Activated T-cell treated with anti-CD3 and anti-CD28 coated beads for 24 hours (primary cell): ENCODE results near the gene IGSF21.

Source experiments
- DNase-seq: peaks from one replicate; pipeline ENCODE4 v3.0.0-alpha.2; 2020; ENCODE audit warnings: low read depth

Gene IGSF21

GRCh38 chr1:18263547-18264120 lies 156.0 kb downstream of the IGSF21 start:
- DNase-seq, result no peak

DNA sequence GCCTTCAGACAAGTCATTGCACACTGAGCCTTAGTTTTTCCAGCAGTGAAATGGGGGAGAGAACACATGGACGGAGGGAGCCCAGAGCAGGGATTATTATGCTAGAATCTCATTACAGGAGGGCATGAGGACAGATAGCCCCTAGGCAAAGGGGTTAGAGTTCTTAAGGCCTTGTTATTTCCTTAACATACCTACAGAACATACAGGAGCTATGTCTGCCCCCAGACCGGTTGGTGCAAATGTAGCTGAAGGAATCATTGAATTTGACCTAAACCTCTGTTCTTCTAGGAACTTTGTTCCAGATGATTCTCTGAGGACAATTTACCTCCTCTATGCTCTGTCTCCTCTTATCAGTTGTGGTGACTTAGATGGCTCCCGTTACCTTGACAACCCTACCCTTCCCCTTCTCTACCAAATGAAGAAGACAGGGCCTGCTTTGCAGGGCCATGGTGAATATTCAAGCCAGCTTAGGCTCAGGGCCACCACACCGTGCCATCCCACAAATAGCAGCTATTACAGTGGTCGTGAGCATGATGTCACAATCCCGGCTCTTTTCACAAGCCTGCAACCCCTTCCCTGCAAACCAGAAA lies 156.9 kb downstream of the IGSF21 start:
- no peak for DNase-seq

DNA sequence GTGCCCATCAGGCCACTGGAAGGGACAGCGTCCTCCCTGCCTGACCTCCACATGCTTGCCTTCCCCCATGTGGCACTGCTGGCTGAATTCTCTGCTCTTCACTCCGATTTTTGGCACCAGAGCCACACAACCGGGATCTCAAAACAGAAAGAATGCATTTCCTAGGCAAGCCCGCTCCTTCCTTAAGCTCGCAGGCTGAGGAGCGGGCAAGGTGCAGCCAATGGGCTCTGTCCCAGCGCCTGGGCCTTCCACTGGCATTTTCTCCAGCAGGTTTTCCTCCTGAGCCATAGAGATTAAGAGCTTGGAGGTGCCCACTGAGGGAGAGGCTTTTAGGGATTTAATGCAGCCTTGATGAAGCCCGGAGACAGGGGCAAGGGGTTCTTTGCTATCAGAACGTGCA lies 158.0 kb downstream of the IGSF21 start:
- DNase-seq, result no peak

- no peak for DNase-seq
Measured at GRCh38 chr1:18266391-18266790, 158.8 kb downstream of the IGSF21 start.

- no peak for DNase-seq
Measured at GRCh38 chr1:18271336-18271735, 163.7 kb downstream of the IGSF21 start.

DNA sequence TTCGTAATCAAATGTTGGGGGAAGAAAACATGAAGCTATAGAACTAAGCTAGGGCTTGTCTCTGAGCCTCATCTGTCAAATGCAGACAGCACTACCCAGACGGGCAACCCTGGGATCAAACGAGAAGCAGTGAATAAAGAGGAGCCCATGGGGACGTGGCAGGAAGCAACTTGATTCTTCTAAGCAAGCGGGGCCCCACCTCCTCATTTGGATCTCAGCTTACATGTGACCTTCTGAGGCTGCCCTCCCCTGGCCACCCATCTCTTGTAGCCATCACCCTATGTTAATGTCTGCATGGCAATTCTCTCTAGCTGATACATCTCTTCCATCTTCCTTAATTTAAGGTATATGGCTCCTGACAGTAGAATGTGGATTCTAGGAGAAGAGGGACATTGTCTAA lies 171.3 kb downstream of the IGSF21 start:
- DNase-seq, result no peak

GRCh38 chr1:18279351-18280074 lies 171.9 kb downstream of the IGSF21 start:
- no peak for DNase-seq

DNA sequence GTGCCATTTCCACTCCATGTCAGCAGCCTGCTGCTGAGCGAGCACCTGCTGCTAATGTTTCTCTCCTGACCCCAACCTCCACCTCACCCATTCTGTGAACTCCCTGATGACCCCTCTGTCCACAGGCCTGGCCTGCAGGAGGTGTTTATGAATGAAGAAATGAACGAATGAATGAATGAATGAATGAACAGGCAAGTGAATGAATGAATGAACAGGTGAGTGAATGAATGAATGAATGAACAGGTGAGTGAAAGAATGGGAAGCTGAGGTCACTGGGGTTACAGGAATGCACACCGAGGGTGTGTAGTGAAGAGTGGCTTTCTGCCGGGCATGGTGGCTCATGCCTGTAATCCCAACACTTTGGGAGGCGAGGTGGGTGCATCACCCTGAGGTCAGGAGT lies 173.4 kb downstream of the IGSF21 start:
- DNase-seq, result no peak

GRCh38 chr1:18282851-18283600 lies 175.4 kb downstream of the IGSF21 start:
- DNase-seq, result no peak

- no peak for DNase-seq
Measured at GRCh38 chr1:18283601-18284385, 176.2 kb downstream of the IGSF21 start.

- no peak for DNase-seq
Measured at GRCh38 chr1:18284805-18285537, 177.4 kb downstream of the IGSF21 start.

GRCh38 chr1:18285538-18285924 lies 177.9 kb downstream of the IGSF21 start:
- no peak for DNase-seq

- no peak for DNase-seq
Measured at GRCh38 chr1:18288722-18289121, 181.1 kb downstream of the IGSF21 start.

- DNase-seq, result no peak
Measured at GRCh38 chr1:18289597-18289996, 182.0 kb downstream of the IGSF21 start.

- DNase-seq, result no peak
Measured at GRCh38 chr1:18290740-18291412, 183.3 kb downstream of the IGSF21 start.

DNA sequence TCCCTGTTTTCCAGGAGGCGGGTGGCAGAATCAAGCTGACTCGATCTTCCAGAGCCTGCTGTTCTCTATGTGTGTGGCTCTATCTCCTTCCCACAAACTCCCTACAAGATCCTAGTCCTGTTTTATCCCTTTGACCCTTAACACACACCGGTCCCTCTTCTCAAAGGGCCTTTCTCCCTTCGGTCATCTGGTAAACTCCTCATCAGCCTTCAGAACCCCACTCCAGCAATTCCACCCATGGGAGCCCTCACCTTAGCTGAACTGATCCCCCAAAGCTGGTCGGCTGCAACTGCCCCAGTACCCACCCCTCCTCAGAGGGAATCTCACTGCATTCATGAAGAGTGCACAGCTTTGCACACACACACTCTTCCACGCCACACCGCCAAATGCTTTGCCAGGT lies 184.9 kb downstream of the IGSF21 start:
- DNase-seq, result no peak

DNA sequence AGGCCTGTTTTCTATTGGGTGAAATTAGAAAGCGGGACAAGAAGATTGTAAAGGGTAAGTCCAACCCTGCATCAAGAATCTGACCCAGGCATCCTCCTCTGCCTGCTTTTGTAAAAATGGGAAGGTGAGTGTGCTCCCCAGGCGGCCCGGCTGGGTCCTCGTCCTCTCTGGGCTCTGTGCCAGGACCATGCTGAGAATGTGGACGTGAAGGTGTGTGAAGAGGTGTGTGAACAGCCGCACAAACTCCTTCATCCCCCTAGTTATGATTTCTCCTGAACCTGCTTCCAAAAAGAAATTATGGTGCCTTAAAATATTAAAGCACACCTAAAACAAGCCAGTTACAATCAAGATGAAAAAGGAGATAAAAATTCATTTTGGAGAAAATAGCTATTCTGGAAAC lies 185.7 kb downstream of the IGSF21 start:
- no peak for DNase-seq

DNA sequence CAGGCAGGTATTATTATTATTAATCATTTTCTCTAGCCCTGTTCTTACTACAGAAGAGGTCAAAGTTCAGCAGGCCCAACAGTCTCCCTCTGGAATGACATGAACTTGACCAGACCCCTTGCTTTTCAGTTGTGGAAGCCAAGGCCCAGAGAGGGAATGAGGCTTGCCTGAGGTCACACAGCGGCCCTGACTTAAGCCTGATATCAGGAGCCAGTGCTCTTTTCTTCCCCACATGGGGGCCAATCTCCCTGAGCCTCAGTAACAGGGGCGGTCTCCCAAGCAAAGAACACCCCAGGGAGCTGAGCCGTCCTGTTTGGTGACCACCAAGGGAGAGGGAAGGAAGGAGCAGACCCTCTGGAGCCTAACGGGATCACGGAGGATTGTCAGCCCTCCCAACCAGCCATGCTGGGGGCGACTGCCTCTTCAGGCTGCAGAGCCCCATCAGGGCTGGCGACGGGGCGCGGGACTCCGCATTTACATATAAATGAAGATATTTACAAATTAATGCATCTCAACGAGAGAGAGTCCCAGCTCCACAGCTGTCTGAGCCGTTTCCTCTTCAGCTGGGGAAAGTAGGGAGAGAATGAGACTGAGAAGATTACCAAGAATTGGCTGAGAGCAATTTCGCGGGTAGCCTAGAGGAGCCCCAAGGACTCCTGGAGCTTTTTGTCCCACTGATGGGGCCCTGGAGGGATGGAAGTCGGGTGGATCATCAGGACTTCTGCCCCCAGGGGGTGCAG lies 187.0 kb downstream of the IGSF21 start:
- no peak for DNase-seq

DNA sequence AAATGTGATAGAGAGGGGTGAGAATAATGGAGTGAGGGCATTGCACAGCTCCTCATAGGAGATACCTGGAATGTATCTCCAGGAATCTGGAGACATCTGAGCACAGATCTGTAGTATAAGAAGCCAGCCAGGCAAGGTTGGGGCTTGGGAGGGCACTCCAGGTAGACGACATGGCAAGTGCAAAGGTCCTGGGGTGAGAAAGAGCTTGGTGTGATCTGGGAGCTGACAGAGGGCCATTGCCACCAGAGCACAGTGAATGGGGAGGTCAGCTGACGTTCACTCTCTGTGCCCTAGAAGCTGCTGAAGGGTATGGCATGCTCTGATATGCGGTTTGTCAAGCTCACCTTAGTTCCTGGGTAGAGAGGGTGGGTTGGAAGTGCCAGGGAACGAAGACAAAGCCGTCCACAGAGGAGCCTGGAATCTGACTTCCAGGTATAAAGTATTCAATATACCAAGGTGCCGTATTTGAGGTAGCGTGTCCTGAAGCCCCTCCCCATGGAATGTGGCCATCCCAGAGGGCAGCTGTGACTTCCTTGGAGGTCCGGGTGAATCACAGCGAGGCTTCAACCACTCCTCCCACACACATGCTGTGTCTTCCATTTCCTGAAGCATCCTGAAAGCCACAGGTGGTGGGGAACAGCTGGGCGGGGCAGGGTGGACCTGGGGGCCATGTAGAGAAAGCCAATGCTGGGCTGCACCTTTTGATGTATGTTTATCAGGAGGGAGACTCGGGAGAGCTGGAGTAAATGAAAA lies 190.5 kb downstream of the IGSF21 start:
- DNase-seq, result no peak
